ENCODE results near the gene KIF15.

DNA sequence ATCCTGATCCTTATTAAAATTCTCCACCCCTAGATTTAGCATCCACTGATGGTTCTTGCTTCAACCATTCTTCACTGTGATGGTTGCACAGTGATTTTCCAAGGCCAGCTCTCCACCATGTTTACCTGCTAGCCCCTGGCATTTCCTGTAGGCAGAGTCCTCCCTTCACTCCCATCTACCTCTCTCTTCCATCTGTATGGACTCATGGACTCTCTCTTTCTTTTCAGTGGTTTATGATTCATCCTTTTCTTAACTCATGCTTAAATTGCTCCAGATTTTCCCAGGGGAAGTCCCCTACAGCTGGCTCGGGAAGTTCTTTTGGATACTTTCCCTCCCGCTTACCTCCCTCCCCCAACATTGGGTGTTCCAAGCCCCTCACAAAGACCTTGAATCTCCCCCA is 131.5 kb downstream of the KIF15 start:
- TF ChIP-seq, protein P1, sequence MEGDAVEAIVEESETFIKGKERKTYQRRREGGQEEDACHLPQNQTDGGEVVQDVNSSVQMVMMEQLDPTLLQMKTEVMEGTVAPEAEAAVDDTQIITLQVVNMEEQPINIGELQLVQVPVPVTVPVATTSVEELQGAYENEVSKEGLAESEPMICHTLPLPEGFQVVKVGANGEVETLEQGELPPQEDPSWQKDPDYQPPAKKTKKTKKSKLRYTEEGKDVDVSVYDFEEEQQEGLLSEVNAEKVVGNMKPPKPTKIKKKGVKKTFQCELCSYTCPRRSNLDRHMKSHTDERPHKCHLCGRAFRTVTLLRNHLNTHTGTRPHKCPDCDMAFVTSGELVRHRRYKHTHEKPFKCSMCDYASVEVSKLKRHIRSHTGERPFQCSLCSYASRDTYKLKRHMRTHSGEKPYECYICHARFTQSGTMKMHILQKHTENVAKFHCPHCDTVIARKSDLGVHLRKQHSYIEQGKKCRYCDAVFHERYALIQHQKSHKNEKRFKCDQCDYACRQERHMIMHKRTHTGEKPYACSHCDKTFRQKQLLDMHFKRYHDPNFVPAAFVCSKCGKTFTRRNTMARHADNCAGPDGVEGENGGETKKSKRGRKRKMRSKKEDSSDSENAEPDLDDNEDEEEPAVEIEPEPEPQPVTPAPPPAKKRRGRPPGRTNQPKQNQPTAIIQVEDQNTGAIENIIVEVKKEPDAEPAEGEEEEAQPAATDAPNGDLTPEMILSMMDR (IDR thresholded peaks at IDR 0.05; ENCODE audit: borderline replicate concordance, extremely low read depth, low read length, poor library complexity, severe bottlenecking) = no peak
- TF ChIP-seq EZH2 (IDR thresholded peaks at IDR 0.05; ENCODE audit: borderline replicate concordance, low read depth, low read length, severe bottlenecking) = no peak

Measured in DND-41 (cell line).